ENCODE data around the gene BSG.

BSG gene

GRCh38 chr19:548886-549830 lies 23.2 kb upstream of the BSG start:
- no peak overlapping the region for H3K4me3 ChIP-seq (ENCODE audit: low read length)
- no peak for TF ChIP-seq ZNF274 (IDR thresholded peaks at IDR 0.05; ENCODE audit: low read depth, low read length)

- H3K4me3 ChIP-seq (ENCODE audit: low read length) = no peak overlapping the region
- no peak for TF ChIP-seq ZNF274 (IDR thresholded peaks at IDR 0.05; ENCODE audit: low read depth, low read length)
These were observed 17.6 kb upstream of the BSG start for GRCh38 chr19:554817-555216.

GRCh38 chr19:555474-555808 lies 17.0 kb upstream of the BSG start:
- H3K4me3 ChIP-seq (ENCODE audit: low read length) = no peak overlapping the region
- TF ChIP-seq ZNF274 (IDR thresholded peaks at IDR 0.05; ENCODE audit: low read depth, low read length) = no peak

GRCh38 chr19:556611-557382 lies 15.6 kb upstream of the BSG start:
- H3K4me3 ChIP-seq (ENCODE audit: low read length) = no peak overlapping the region
- TF ChIP-seq ZNF274 (IDR thresholded peaks at IDR 0.05; ENCODE audit: low read depth, low read length) = no peak

GRCh38 chr19:558770-559439 lies 13.5 kb upstream of the BSG start:
- no peak overlapping the region for H3K4me3 ChIP-seq (ENCODE audit: low read length)
- no peak for TF ChIP-seq ZNF274 (IDR thresholded peaks at IDR 0.05; ENCODE audit: low read depth, low read length)

- no peak overlapping the region for H3K4me3 ChIP-seq (ENCODE audit: low read length)
- no peak for TF ChIP-seq ZNF274 (IDR thresholded peaks at IDR 0.05; ENCODE audit: low read depth, low read length)
These were observed 12.3 kb upstream of the BSG start for GRCh38 chr19:560121-560520.

- H3K4me3 ChIP-seq (ENCODE audit: low read length) = no peak overlapping the region
These were observed 6.0 kb upstream of the BSG start for GRCh38 chr19:566403-566802.

GRCh38 chr19:566844-567243 lies 5.6 kb upstream of the BSG start:
- TF ChIP-seq ZNF274 (IDR thresholded peaks at IDR 0.05; ENCODE audit: low read depth, low read length) = no peak
- no peak overlapping the region for H3K4me3 ChIP-seq (ENCODE audit: low read length)

More at GRCh38 chr19:566403-566802, 6.0 kb upstream of the BSG start:
- TF ChIP-seq ZNF274 (IDR thresholded peaks at IDR 0.05; ENCODE audit: low read depth, low read length) = no peak

GRCh38 chr19:567296-567900 lies 5.0 kb upstream of the BSG start:
- H3K4me3 ChIP-seq (ENCODE audit: low read length) = no peak overlapping the region
- TF ChIP-seq ZNF274 (IDR thresholded peaks at IDR 0.05; ENCODE audit: low read depth, low read length) = no peak

GRCh38 chr19:570251-570686 lies 2.1 kb upstream of the BSG start:
- no peak overlapping the region for H3K4me3 ChIP-seq (ENCODE audit: low read length)
- no peak for TF ChIP-seq ZNF274 (IDR thresholded peaks at IDR 0.05; ENCODE audit: low read depth, low read length)

GRCh38 chr19:570937-571565 lies 1.3 kb upstream of the BSG start:
- H3K4me3 ChIP-seq (ENCODE audit: low read length) = peak overlapping the region; percentile 72; the same call in 1 of the 2 replicates
- no peak for TF ChIP-seq ZNF274 (IDR thresholded peaks at IDR 0.05; ENCODE audit: low read depth, low read length)

- no peak for TF ChIP-seq ZNF274 (IDR thresholded peaks at IDR 0.05; ENCODE audit: low read depth, low read length)
- H3K4me3 ChIP-seq (ENCODE audit: low read length) = peak overlapping the region; percentile 72; the same call in 1 of the 2 replicates
These were observed 826 bp upstream of the BSG start for GRCh38 chr19:571566-571974.

- no peak for TF ChIP-seq ZNF274 (IDR thresholded peaks at IDR 0.05; ENCODE audit: low read depth, low read length)
- peak overlapping the region; percentile 85 for H3K4me3 ChIP-seq (ENCODE audit: low read length)
These were observed 535 bp downstream of the BSG start for GRCh38 chr19:572743-573518.
